Right forelimb (tissue), 1 donor: Measurements from ENCODE around the gene SPNS2.
A peak's percentile ranks its signal among the peaks of the same experiment; 100 is the strongest.

Experiments
- DNase-seq: peaks from one replicate; pipeline ENCODE4 v3.0.0-alpha.2; 2018

The SPNS2 gene

GRCh38 chr17:4554441-4554996, 55.8 kb downstream of the SPNS2 start:
- no peak for DNase-seq

- peak; percentile 96 for DNase-seq
Observed at GRCh38 chr17:4554997-4555799, 56.5 kb downstream of the SPNS2 start, which contains the start of gene MYBBP1A. MYBBP1A (minus strand) TSS chr17:4555384; CDS start chr17:4555324, 60 bp downstream.

- no peak for DNase-seq
Observed at GRCh38 chr17:4555873-4556759, 57.4 kb downstream of the SPNS2 start.

- DNase-seq: no peak
Observed at GRCh38 chr17:4556996-4557395, 58.3 kb downstream of the SPNS2 start.

- DNase-seq: no peak
Observed at GRCh38 chr17:4557626-4558346, 59.1 kb downstream of the SPNS2 start.

GRCh38 chr17:4558347-4558971, 59.8 kb downstream of the SPNS2 start:
- no peak for DNase-seq

GRCh38 chr17:4559139-4559791, 60.6 kb downstream of the SPNS2 start:
- no peak for DNase-seq

GRCh38 chr17:4559966-4560365, 61.3 kb downstream of the SPNS2 start:
- DNase-seq: no peak

- no peak for DNase-seq
Observed at GRCh38 chr17:4560421-4560820, 61.7 kb downstream of the SPNS2 start, which contains the start of gene GGT6. GGT6 (minus strand) TSS chr17:4560577; CDS start chr17:4560521, 56 bp downstream.

GRCh38 chr17:4560837-4561256, 62.2 kb downstream of the SPNS2 start:
- DNase-seq: no peak

GRCh38 chr17:4562015-4562969, 63.6 kb downstream of the SPNS2 start:
- DNase-seq: no peak

GRCh38 chr17:4565209-4566141, 66.8 kb downstream of the SPNS2 start:
- DNase-seq: peak; percentile 76

GRCh38 chr17:4566785-4567184, 68.1 kb downstream of the SPNS2 start:
- DNase-seq: peak; percentile 63

GRCh38 chr17:4569591-4569990, 70.9 kb downstream of the SPNS2 start:
- no peak for DNase-seq

- no peak for DNase-seq
Observed at GRCh38 chr17:4572131-4572530, 73.5 kb downstream of the SPNS2 start.

GRCh38 chr17:4573115-4573514, 74.4 kb downstream of the SPNS2 start:
- DNase-seq: no peak

- no peak for DNase-seq
Observed at GRCh38 chr17:4573669-4574068, 75.0 kb downstream of the SPNS2 start.

GRCh38 chr17:4574448-4575045, 75.9 kb downstream of the SPNS2 start:
- DNase-seq: no peak

- DNase-seq: no peak
Observed at GRCh38 chr17:4576161-4576558, 77.5 kb downstream of the SPNS2 start.
